GM12865 (cell line): Measurements from ENCODE around the gene ZNF516.

Experiments used
- DNase-seq: peaks from one replicate; pipeline ENCODE4 v3.0.0; 2010; ENCODE audit warnings: low read depth
- H3K4me3 ChIP-seq: 2 replicates; pipeline ENCODE4 v1.5.1; 2011; ENCODE audit warnings: mild to moderate bottlenecking, low read depth, low read length, control low read depth
- CTCF ChIP-seq: IDR thresholded peaks from 2 replicates; pipeline ENCODE4 v1.5.1; 2011; ENCODE audit warnings: low read length, control low read depth, low read depth, inconsistent platforms; ENCODE audit not compliant: insufficient read depth; ENCODE audit errors: missing control alignments

The ZNF516 gene

GRCh38 chr18:76484749-76485387, 10.2 kb downstream of the ZNF516 start:
- peak overlapping the region; percentile 22 for H3K4me3 ChIP-seq
- TF ChIP-seq CTCF, result no peak
- peak; percentile 50 for DNase-seq

GRCh38 chr18:76483780-76484179, 11.3 kb downstream of the ZNF516 start:
- H3K4me3 ChIP-seq, result no peak overlapping the region
- no peak for TF ChIP-seq CTCF
- DNase-seq, result no peak

- H3K4me3 ChIP-seq, result no peak overlapping the region
- TF ChIP-seq CTCF, result no peak
- DNase-seq, result no peak
Observed at GRCh38 chr18:76482971-76483691, 11.9 kb downstream of the ZNF516 start.

DNA sequence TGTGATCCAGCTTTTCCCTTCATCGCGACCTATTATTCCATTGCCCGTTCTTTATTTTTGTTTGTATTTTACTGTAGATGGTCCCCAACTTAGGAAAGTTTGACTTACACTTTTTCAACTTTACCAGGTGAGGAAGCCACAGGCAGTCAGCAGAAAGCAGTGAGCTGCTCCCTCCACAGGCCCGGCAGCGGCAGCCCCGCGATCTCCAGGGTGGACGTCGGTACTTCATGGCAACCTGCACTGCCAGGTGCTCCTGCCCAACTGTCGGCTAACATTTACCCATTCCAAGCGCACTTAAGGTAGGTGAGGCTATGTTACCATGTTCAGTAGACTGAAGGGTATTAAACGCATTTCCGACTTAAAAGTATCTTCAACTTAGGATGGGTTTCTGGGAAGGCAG, 12.8 kb downstream of the ZNF516 start:
- DNase-seq, result no peak
- TF ChIP-seq CTCF, result no peak
- no peak overlapping the region for H3K4me3 ChIP-seq

- TF ChIP-seq CTCF, result peak; percentile 23
- no peak overlapping the region for H3K4me3 ChIP-seq
- DNase-seq, result no peak
Observed at GRCh38 chr18:76480913-76481312, 14.1 kb downstream of the ZNF516 start.

DNA sequence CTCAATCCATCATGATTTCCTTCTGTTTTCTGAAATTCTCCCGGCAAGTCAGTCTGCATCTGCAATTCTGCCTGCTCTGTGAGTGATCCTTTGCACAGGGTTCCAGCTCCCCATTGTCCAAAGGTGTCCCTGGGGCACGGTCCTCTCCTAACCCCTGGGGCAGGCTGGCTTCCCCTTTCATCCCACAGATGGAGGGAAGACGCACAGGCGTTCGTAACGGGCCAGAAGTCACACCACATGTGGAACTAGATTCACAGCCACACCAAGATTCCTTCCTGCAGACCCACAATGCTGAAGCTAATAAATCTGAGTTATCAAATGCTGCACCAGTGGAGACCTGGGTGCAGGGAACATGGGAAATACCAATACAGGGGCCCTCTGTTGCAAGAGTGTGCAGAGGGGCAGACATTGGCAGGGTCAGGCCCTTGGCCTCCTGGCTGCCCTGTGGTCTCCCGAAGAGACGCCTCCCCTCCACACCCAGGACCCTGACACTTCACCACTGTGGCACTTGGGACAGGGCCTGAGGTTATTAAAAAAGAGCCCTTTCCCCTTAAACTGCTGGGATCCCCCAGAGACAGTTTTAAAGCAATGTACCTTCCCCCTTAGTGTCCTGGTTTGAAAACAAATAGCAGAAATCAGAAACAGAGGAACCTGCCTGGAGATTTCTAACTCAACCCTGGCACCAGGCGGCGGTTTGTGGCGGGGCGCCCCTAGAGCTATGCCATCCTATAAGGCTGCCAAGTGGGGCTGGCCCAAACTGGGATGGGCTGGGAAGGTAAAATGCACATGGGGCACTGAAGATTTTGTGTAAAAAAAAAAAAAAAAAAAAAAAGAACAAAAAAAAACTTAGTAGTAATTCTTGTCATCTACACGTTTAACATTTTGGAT, 15.4 kb downstream of the ZNF516 start:
- DNase-seq, result no peak
- TF ChIP-seq CTCF, result no peak
- no peak overlapping the region for H3K4me3 ChIP-seq
